Measurements from ENCODE around the gene PDE6D.

Gene PDE6D

DNA sequence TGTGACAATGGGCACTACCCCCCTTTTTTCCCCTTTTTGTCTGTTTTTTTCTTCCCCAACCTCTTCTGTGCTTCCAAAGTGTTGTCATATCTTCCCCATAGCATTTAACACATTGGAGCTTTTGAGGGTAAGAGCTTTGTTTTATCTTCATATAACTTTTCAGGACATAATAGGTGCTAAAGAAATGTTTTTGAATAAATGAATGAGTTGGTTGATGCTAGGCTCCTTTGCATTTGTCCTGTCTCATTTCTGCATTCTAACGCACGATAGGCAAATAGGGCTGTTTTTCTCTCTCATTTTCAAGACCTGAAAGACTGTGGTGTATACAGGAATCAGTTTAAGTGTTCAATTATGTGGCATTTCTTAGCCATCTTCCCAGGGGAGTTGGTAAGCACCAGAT, 4.3 kb upstream of the PDE6D start:
- Histone ChIP-seq H3K27me3 (ENCODE audit: insufficient read depth, low read length, poor library complexity) (no peaks in the 10 kb centered on the region), H2BK120ac (ENCODE audit: low read depth, low read length) (no peak overlapping the region), H3K56ac (ENCODE audit: low read length) (peak overlapping the region; percentile 91), H2BK5ac (ENCODE audit: low read length) (no peak overlapping the region), H2AK5ac (ENCODE audit: low read length) (no peak overlapping the region), H3K4me1 (ENCODE audit: control insufficient read depth, low read depth, low read length) (peaks cover 6% of the 10 kb centered on the region), H3K36me3 (ENCODE audit: control insufficient read depth, insufficient read depth, low read length) (no peaks in the 10 kb centered on the region), H3K18ac (ENCODE audit: low read length) (no peak overlapping the region), H3K79me1 (ENCODE audit: low read length) (peaks cover 23% of the 10 kb centered on the region), H3K27ac (ENCODE audit: low read depth, low read length) (no peak overlapping the region), H4K5ac (ENCODE audit: low read length) (peak overlapping the region; percentile 76), H3K4ac (ENCODE audit: low read depth, low read length) (peak overlapping the region; percentile 56), H3K9ac (ENCODE audit: low read length) (peak overlapping the region; percentile 83), H3K4me3 (ENCODE audit: low read length) (no peak overlapping the region), H4K8ac (ENCODE audit: low read depth, low read length) (no peak overlapping the region), H2BK15ac (replicated peaks; ENCODE audit: low read depth) (no peak overlapping the region), H3K79me2 (ENCODE audit: control insufficient read depth, insufficient read depth, low read length) (peaks cover 28% of the 10 kb centered on the region), H3K4me2 (ENCODE audit: low read length) (peak overlapping the region; percentile 57), H3K23ac (ENCODE audit: low read length) (no peak overlapping the region)
- DNase-seq = no peak
- no CpG with 5 or more reads among the region's 2 CpGs for WGBS (ENCODE audit: extremely low coverage, insufficient coverage, low lambda C conversion rate)

DNA sequence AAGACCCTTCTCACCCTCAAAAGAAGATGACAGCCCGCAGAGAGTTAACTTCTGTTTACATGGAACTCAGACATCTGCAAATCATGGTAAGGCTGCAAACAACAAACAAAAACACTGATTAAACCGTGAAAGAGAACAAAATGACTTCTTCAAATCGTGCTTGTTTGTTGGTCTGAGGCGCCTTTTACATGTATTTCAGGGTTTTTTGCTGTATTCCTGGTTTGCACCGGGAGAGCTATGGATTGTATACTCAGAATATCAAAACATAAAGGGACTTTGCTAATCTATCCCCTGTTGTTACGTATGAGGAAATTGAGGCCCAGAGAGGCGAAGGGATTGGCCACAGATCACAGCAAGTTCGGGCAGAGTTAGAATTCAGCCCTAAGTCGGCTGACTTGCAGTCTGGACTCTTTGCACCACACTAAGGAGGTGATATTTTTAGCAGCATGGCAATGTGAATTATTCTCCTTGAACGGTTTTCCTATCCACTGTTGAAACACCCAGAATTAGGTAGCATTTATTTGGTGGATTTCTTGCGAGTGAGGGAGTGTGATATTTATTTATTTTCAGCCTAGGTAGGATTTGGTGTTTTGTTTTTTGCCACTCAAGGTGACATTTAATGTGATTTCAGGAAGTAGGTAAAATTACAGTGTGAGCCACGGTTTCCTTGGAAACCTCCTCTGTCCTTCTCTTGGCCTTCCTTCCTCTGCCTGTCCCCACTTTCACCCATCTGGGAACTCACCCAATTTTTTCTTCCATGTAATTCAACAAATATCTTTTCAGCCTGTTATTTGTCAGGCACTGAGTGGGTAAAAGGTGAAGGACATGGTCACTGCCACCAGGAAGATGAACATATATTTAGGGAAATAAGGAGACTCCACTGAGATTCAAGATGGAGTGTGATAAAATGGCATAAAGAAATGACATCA, 980 bp upstream of the PDE6D start:
- H2BK15ac ChIP-seq (replicated peaks; ENCODE audit: low read depth) = no peak overlapping the region
- peaks cover 4% of the 10 kb centered on the region for H3K4me1 ChIP-seq (ENCODE audit: control insufficient read depth, low read depth, low read length)
- no peaks in the 10 kb centered on the region for H3K36me3 ChIP-seq (ENCODE audit: control insufficient read depth, insufficient read depth, low read length)
- H3K18ac ChIP-seq (ENCODE audit: low read length) = no peak overlapping the region
- H3K4me3 ChIP-seq (ENCODE audit: low read length) = peak overlapping the region; percentile 68
- H3K27ac ChIP-seq (ENCODE audit: low read depth, low read length) = no peak overlapping the region
- H4K5ac ChIP-seq (ENCODE audit: low read length) = no peak overlapping the region
- peak overlapping the region; percentile 74 for H3K4me2 ChIP-seq (ENCODE audit: low read length)
- no peak overlapping the region for H2AK5ac ChIP-seq (ENCODE audit: low read length)
- no peak overlapping the region for H2BK120ac ChIP-seq (ENCODE audit: low read depth, low read length)
- no peaks in the 10 kb centered on the region for H3K27me3 ChIP-seq (ENCODE audit: insufficient read depth, low read length, poor library complexity)
- H3K79me2 ChIP-seq (ENCODE audit: control insufficient read depth, insufficient read depth, low read length) = peaks cover 3% of the 10 kb centered on the region
- H3K23ac ChIP-seq (ENCODE audit: low read length) = no peak overlapping the region
- no peak overlapping the region for H4K8ac ChIP-seq (ENCODE audit: low read depth, low read length)
- peak overlapping the region; percentile 58 for H3K9ac ChIP-seq (ENCODE audit: low read length)
- no peak overlapping the region for H3K4ac ChIP-seq (ENCODE audit: low read depth, low read length)
- no CpG with 5 or more reads among the region's 12 CpGs for WGBS (ENCODE audit: extremely low coverage, insufficient coverage, low lambda C conversion rate)
- no peak overlapping the region for H2BK5ac ChIP-seq (ENCODE audit: low read length)
- peak overlapping the region; percentile 77 for H3K56ac ChIP-seq (ENCODE audit: low read length)
- H3K79me1 ChIP-seq (ENCODE audit: low read length) = peaks cover 9% of the 10 kb centered on the region
- peak; percentile 29 for DNase-seq

DNA sequence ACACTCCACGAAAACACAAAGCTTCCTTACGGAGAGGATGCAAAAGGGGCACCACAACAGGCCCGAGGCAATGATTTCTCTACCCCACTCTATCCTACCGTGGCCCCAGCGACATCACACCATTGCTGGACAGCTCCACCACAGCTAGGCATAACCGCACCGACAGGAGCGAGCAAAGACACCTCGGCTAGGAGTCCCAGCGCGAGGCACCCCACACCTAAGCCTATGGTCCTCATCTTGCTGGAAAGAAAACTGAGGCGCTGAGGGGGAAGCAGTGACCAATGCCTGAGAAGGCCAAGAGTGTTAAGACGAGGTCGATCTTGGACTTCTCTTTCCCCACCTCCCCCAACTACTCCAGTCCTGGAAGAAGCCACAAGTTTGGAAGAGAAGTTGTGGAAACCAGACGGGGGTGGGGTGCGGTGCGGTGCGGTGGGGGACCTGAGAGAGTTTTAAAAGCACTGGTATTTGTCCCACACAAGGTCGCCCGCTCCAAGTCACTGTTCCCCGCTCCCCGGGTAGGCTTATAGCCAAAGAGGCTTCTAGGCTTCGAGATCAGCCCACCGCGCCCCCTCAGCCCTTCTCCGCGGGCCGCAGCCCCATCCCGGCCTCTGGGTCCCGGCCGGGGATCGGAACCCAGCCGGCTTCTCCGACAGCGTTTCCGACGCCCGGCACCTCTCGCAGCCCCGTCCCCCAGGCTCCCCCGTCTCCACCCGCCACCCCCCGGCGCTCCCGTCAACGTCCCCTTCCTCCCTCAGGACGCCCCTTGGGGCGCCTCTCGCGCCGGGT, 766 bp downstream of the PDE6D start:
- H3K4me2 ChIP-seq (ENCODE audit: low read length) = peak overlapping the region; percentile 79
- no peak overlapping the region for H3K27ac ChIP-seq (ENCODE audit: low read depth, low read length)
- H2BK120ac ChIP-seq (ENCODE audit: low read depth, low read length) = no peak overlapping the region
- H4K8ac ChIP-seq (ENCODE audit: low read depth, low read length) = no peak overlapping the region
- no peaks in the 10 kb centered on the region for H3K36me3 ChIP-seq (ENCODE audit: control insufficient read depth, insufficient read depth, low read length)
- no peaks in the 10 kb centered on the region for H3K79me2 ChIP-seq (ENCODE audit: control insufficient read depth, insufficient read depth, low read length)
- peaks cover 2% of the 10 kb centered on the region for H3K4me1 ChIP-seq (ENCODE audit: control insufficient read depth, low read depth, low read length)
- no peak overlapping the region for H3K23ac ChIP-seq (ENCODE audit: low read length)
- no peak overlapping the region for H3K18ac ChIP-seq (ENCODE audit: low read length)
- H4K5ac ChIP-seq (ENCODE audit: low read length) = no peak overlapping the region
- H3K4me3 ChIP-seq (ENCODE audit: low read length) = peak overlapping the region; percentile 43
- DNase-seq = peak; percentile 65
- no peak overlapping the region for H2BK15ac ChIP-seq (replicated peaks; ENCODE audit: low read depth)
- peak overlapping the region; percentile 75 for H3K56ac ChIP-seq (ENCODE audit: low read length)
- no peak overlapping the region for H2AK5ac ChIP-seq (ENCODE audit: low read length)
- no peaks in the 10 kb centered on the region for H3K27me3 ChIP-seq (ENCODE audit: insufficient read depth, low read length, poor library complexity)
- H3K79me1 ChIP-seq (ENCODE audit: low read length) = peaks cover 7% of the 10 kb centered on the region
- no peak overlapping the region for H3K4ac ChIP-seq (ENCODE audit: low read depth, low read length)
- peak overlapping the region; percentile 70 for H3K9ac ChIP-seq (ENCODE audit: low read length)
- no CpG with 5 or more reads among the region's 51 CpGs for WGBS (ENCODE audit: extremely low coverage, insufficient coverage, low lambda C conversion rate)
- H2BK5ac ChIP-seq (ENCODE audit: low read length) = no peak overlapping the region

DNA sequence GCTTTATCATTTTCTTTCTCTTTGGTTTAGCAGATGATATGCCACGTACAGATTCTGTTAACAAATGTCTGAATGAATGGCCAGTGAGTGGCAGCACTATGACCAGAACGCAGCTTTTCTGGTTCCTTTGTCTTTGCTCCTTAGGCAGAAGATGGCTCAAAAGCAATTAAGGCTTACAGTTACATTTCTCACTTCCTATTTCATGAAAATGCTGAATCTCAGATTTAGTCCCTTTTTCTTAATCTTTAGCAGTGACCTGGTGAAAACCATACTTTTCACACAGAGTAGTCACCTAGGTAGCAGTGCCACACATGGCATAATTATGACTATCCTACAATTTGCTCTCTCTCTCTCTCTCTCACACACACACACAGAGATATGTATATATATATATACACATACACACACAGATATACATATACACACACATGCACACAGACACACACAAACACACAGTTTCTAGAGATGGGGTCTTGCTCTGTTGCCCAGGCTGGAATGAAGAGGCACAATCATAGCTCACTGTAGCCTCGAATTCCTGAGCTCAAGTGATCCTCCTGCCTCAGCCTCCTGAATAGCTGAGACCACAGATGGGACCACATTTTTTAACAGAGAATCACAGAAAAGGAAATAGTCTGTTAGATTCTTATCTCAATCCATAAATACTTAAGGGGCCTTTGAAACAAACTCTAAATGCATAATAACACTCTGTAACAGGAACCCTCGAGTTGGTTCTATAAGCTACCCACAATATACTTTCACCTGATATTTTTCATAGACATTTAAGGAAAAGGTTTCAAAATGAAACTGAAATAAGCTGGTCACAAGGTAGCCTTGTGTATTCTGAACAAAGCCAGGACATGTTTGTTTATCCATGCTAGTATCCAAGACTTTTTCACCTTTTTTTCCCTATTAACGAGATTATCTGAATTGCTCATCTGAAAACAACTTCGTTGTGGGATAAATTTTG, 11.6 kb downstream of the PDE6D start:
- no peak overlapping the region for H3K4ac ChIP-seq (ENCODE audit: low read depth, low read length)
- H2BK5ac ChIP-seq (ENCODE audit: low read length) = no peak overlapping the region
- H3K9ac ChIP-seq (ENCODE audit: low read length) = no peak overlapping the region
- H3K36me3 ChIP-seq (ENCODE audit: control insufficient read depth, insufficient read depth, low read length) = no peaks in the 10 kb centered on the region
- no peak overlapping the region for H2BK15ac ChIP-seq (replicated peaks; ENCODE audit: low read depth)
- H3K27ac ChIP-seq (ENCODE audit: low read depth, low read length) = no peak overlapping the region
- no CpG with 5 or more reads among the region's 6 CpGs for WGBS (ENCODE audit: extremely low coverage, insufficient coverage, low lambda C conversion rate)
- no peak overlapping the region for H3K56ac ChIP-seq (ENCODE audit: low read length)
- no peak overlapping the region for H3K4me2 ChIP-seq (ENCODE audit: low read length)
- H2AK5ac ChIP-seq (ENCODE audit: low read length) = no peak overlapping the region
- no peak overlapping the region for H4K5ac ChIP-seq (ENCODE audit: low read length)
- no peak overlapping the region for H3K18ac ChIP-seq (ENCODE audit: low read length)
- no peak overlapping the region for H3K23ac ChIP-seq (ENCODE audit: low read length)
- no peaks in the 10 kb centered on the region for H3K27me3 ChIP-seq (ENCODE audit: insufficient read depth, low read length, poor library complexity)
- no peak overlapping the region for H2BK120ac ChIP-seq (ENCODE audit: low read depth, low read length)
- no peaks in the 10 kb centered on the region for H3K79me2 ChIP-seq (ENCODE audit: control insufficient read depth, insufficient read depth, low read length)
- H3K4me1 ChIP-seq (ENCODE audit: control insufficient read depth, low read depth, low read length) = no peaks in the 10 kb centered on the region
- no peak for DNase-seq
- H3K4me3 ChIP-seq (ENCODE audit: low read length) = no peak overlapping the region
- H4K8ac ChIP-seq (ENCODE audit: low read depth, low read length) = no peak overlapping the region
- H3K79me1 ChIP-seq (ENCODE audit: low read length) = no peaks in the 10 kb centered on the region

DNA sequence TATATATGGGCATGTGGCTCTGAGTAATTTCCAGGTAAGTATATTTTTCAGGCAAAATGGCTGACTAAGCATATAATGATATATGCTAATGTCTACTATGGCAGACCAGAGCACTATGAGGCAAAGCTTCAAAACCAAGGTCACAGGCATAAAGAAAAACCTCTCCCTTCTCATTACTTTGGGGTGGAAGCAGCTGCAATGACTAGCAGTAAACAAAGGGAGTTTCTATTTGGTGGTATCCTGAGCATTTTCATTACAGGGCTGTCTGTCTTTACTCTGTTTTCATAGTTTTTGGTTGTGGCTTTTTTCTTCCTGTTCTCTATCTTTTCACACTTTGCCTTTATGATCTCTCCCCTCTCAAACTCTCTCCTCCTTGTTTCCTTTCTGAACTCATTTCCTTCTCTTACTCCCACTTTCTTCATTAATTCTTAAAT, 15.6 kb downstream of the PDE6D start:
- Histone ChIP-seq H3K23ac (ENCODE audit: low read length) (no peak overlapping the region), H3K27me3 (ENCODE audit: insufficient read depth, low read length, poor library complexity) (no peaks in the 10 kb centered on the region), H3K4me3 (ENCODE audit: low read length) (no peak overlapping the region), H3K4me1 (ENCODE audit: control insufficient read depth, low read depth, low read length) (no peaks in the 10 kb centered on the region), H4K5ac (ENCODE audit: low read length) (no peak overlapping the region), H3K79me2 (ENCODE audit: control insufficient read depth, insufficient read depth, low read length) (no peaks in the 10 kb centered on the region), H3K4ac (ENCODE audit: low read depth, low read length) (no peak overlapping the region), H3K27ac (ENCODE audit: low read depth, low read length) (no peak overlapping the region), H3K9ac (ENCODE audit: low read length) (no peak overlapping the region), H3K79me1 (ENCODE audit: low read length) (no peaks in the 10 kb centered on the region), H2BK5ac (ENCODE audit: low read length) (no peak overlapping the region), H4K8ac (ENCODE audit: low read depth, low read length) (no peak overlapping the region), H3K18ac (ENCODE audit: low read length) (no peak overlapping the region), H2BK120ac (ENCODE audit: low read depth, low read length) (no peak overlapping the region), H2BK15ac (replicated peaks; ENCODE audit: low read depth) (no peak overlapping the region), H3K36me3 (ENCODE audit: control insufficient read depth, insufficient read depth, low read length) (no peaks in the 10 kb centered on the region), H3K4me2 (ENCODE audit: low read length) (no peak overlapping the region), H2AK5ac (ENCODE audit: low read length) (no peak overlapping the region), H3K56ac (ENCODE audit: low read length) (no peak overlapping the region)
- no peak for DNase-seq

Data from mesendoderm (in vitro differentiated cells).